Rectal smooth muscle tissue (tissue), 1 donor: ENCODE data around the gene TAT.

Experiments
- H3K27ac ChIP-seq: one replicate; pipeline ENCODE4 v1.7.0; 2013; ENCODE audit warnings: low read depth, low read length, inconsistent platforms
- H3K27me3 ChIP-seq: one replicate; pipeline ENCODE4 v1.7.0; 2013; ENCODE audit warnings: low read length; ENCODE audit not compliant: control insufficient read depth, insufficient read depth
- H3K36me3 ChIP-seq: one replicate; pipeline ENCODE4 v1.7.0; 2013; ENCODE audit warnings: low read length; ENCODE audit not compliant: control insufficient read depth, insufficient read depth
- H3K4me1 ChIP-seq: one replicate; pipeline ENCODE4 v1.7.0; 2013; ENCODE audit warnings: low read length; ENCODE audit not compliant: control insufficient read depth, insufficient read depth
- H3K4me3 ChIP-seq: one replicate; pipeline ENCODE4 v1.7.0; 2013; ENCODE audit warnings: low read length
- H3K9ac ChIP-seq: one replicate; pipeline ENCODE4 v1.7.0; 2013; ENCODE audit warnings: low read length

TAT gene

GRCh38 chr16:71520550-71520949 is 56.3 kb downstream of the TAT start:
- H3K9ac ChIP-seq = no peak overlapping the region
- H3K27ac ChIP-seq = no peak overlapping the region
- no peak overlapping the region for H3K4me3 ChIP-seq
- H3K36me3 ChIP-seq = no peaks in the 10 kb centered on the region
- no peaks in the 10 kb centered on the region for H3K27me3 ChIP-seq
- H3K4me1 ChIP-seq = no peaks in the 10 kb centered on the region
